Stomach smooth muscle (tissue), 2 donors: ENCODE results near the gene ABRAXAS1.
"Not testable (repeated sequence)": the region's sequence is repeated elsewhere in the genome, so short reads cannot be mapped to it uniquely, and the experiment has no call there.

Source experiments
- H3K27ac ChIP-seq: one replicate; pipeline ENCODE4 v1.7.0; 2013; ENCODE audit warnings: mild to moderate bottlenecking, low read length, inconsistent platforms
- H3K27me3 ChIP-seq, 2 donors: one replicate each; pipeline ENCODE4 v1.7.0; 2013; ENCODE audit warnings: low read length in 2 of 2; ENCODE audit not compliant: insufficient read depth in 2 of 2, control insufficient read depth in 1 of 2
- H3K36me3 ChIP-seq, 2 donors: one replicate each; pipeline ENCODE4 v1.7.0; 2013; ENCODE audit warnings: low read length in 2 of 2; ENCODE audit not compliant: control insufficient read depth in 2 of 2, insufficient read depth in 2 of 2
- H3K4me1 ChIP-seq: one replicate; pipeline ENCODE4 v1.7.0; 2013; ENCODE audit warnings: low read length; ENCODE audit not compliant: control insufficient read depth, insufficient read depth
- H3K4me3 ChIP-seq, 2 donors: one replicate each; pipeline ENCODE4 v1.7.0; 2013; ENCODE audit warnings: low read length in 2 of 2
- H3K9ac ChIP-seq, 2 donors: one replicate each; pipeline ENCODE4 v1.7.0; 2013; ENCODE audit warnings: low read length in 2 of 2, mild to moderate bottlenecking in 1 of 2
- H3K9me3 ChIP-seq, 2 donors: one replicate each; pipeline ENCODE4 v1.7.0; 2013; ENCODE audit warnings: low read length in 2 of 2; ENCODE audit not compliant: control insufficient read depth in 2 of 2
- donor health status: healthy.
- donor health status: Pancreatic carcinoma.

The ABRAXAS1 gene

DNA sequence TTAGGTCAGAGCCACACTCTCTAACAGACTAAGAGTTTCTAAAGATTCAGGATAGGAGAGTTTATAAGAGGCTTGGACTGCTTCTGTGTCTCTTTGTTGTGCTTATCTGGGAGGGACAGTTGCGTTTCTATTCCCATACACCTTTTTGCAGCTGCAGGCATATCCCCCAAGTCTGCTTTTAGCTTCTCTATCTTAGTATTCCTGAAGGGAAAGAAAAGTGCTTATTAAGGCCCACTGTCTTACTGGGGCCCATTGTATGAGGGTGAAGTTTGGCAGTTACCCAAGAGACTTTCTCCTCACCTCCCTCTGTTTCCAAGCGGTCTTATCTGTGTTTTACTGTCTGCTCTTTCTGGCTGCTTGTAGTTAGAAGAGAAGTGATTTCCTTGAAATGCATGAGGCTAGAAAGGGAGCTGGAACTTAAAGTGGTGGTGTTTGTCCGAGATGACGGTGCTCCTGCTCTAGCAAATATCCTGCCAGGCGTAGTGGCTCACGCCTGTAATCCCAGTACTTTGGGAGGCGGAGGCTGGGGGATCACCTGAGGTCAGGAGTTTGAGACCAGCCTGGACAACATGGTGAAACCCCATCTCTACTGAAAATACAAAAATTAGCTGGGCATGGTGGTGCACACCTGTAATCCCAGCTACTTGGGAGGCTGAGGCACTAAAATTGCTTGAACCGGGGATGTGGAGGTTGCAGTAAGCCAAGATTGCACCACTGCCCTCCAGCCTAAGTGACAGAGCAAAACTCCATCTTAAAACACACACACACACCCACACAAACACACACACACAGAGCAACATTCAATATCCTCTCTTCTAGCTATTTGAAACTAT, 11.4 kb upstream of the ABRAXAS1 start:
- H3K4me3 ChIP-seq, H3K36me3 ChIP-seq, H3K9me3 ChIP-seq, H3K9ac ChIP-seq, H3K4me1 ChIP-seq, H3K27me3 ChIP-seq, H3K27ac ChIP-seq: not testable (repeated sequence)

DNA sequence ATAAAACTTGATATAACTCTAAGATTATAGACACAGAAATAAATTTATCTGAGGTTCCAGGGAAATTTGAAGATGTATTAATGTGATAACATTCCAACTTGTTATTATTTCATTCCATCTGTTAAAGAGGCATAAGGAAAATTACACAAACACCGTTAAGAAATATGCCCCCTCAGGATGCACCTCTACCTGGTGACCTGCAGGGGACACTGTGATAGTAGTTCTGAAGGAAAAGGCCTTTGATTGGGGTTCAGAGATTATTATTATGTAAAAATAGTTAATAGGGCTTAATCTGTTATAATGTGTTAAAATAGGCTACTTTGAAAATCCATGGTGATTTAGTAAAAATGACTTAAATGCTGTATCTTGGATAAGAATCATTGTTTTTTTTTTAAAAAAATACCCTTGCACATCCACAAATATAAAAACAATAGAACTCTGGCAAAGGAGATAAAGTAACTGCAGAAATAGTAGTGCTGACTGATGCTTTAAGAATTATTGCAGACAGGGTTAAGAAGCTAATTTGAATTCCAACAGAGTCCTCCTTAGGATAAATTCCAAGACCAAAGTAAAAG, 6.1 kb upstream of the ABRAXAS1 start:
- H3K27ac ChIP-seq: no peak overlapping the region
- H3K9ac ChIP-seq: no peak overlapping the region
- H3K27me3 ChIP-seq: no peaks in the 10 kb centered on the region
- H3K4me1 ChIP-seq: no peaks in the 10 kb centered on the region
- no peak overlapping the region for H3K4me3 ChIP-seq
- no peaks in the 10 kb centered on the region for H3K36me3 ChIP-seq
- H3K9me3 ChIP-seq: no peaks in the 10 kb centered on the region

DNA sequence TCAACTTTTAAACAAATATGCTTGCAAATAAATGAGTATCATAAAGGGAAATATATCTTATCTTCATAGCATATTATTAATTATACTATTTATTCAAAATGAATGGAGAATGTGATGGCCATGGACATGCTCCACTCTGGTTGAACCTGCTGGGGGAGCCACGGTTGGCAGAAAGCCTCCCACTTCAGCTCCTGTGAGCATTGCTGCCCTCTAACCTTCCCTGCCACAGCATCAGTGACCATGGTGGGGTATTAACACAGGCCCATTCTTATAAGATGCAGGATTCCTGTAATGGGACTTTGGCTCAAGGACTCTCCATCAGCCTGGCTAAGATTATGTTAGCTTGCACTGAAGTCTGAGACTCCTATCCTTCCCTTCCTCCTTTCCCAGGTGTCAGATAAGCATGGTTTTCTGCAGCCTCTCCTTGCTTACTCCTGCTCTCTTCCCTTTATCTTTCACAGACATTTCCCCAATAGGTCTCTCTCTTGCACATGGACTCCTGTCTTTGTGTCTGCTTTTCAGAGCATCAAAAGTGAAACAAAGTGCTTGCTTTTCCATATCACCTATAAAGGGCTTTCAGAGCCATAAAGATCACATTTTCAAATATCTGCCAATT, 4.9 kb upstream of the ABRAXAS1 start:
- peaks cover 6% of the 10 kb centered on the region for H3K4me1 ChIP-seq
- no peaks in the 10 kb centered on the region for H3K36me3 ChIP-seq
- H3K27ac ChIP-seq: no peak overlapping the region
- no peak overlapping the region for H3K4me3 ChIP-seq
- no peak overlapping the region for H3K9ac ChIP-seq
- no peaks in the 10 kb centered on the region for H3K27me3 ChIP-seq
- H3K9me3 ChIP-seq: no peaks in the 10 kb centered on the region

DNA sequence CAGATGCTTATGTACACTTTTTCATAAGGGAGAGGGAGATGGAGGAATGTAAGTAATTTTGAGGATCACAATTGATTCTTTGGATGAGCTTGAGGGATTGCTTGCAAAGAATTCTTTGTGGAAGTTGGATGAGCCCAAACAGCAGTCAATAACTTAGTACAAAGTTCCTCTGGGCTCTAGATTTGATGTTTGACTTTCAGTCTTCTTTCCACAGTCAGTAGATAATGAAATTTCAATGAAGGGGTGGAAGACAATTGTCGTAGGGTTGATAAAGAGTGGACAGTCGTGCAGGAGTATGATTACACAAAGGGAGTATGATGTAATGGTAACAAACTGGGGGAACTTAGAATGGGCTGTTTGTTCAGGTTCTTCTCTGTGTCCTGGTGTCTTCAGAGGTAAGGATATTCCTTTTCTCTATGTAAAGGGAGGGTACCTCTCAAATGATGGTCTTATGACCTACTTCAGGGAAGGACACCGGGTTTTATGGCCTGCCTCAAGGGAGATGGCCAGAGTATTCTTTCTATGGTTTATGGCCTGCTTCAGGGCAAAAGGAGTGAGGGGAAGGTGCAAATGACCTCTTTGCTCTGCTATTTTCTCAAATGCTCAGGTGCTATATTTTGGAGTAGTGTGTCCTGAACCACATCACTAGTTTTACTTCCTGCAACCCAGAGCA, 1.7 kb upstream of the ABRAXAS1 start:
- Histone ChIP-seq H3K27ac (no peak overlapping the region), H3K9me3 (no peaks in the 10 kb centered on the region), H3K27me3 (no peaks in the 10 kb centered on the region), H3K9ac (no peak overlapping the region), H3K36me3 (no peaks in the 10 kb centered on the region), H3K4me1 (peaks cover 6% of the 10 kb centered on the region), H3K4me3 (no peak overlapping the region)

DNA sequence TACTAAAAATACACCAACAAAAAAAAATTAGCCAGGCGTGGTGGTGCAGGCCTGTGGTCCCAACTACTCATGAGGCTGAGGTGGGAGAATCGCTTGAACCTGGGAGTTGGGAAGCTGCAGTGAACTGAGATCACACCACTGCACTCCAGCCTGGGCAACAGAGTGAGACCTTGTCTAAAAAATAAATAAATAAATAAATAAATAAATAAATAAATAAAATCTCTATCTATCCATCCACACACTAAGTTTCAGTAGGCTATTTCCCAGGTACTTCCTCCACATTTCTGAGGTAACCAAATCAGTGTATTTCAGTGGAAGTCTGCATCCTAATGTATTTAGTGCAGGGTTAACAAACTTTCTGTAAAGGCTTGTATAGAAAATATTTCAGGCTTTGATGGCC, 10.9 kb downstream of the ABRAXAS1 start:
- Histone ChIP-seq H3K9ac (no peak overlapping the region), H3K36me3 (peaks cover 5 to 13% of the 10 kb centered on the region in 2 donors), H3K27me3 (no peaks in the 10 kb centered on the region), H3K4me1 (no peaks in the 10 kb centered on the region), H3K27ac (no peak overlapping the region), H3K4me3 (no peak overlapping the region), H3K9me3 (no peaks in the 10 kb centered on the region)

DNA sequence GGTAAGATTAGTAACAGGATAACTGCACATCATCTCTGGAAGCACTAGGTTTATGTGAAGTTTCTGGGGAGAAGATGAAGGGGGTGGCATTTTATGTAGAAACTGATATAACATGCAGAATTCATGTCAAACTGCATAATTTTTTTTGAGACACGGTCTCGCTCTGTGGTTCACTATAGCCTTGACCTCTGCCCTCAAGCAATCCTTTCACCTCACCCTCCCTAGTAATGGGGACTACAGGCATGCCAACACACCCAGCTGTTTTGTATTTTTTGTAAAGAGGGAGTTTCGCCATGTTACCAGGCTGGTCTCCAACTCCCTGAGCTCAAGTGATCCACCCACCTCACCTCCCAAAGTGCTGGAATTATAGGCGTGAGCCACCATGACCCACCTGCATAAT, 11.5 kb downstream of the ABRAXAS1 start:
- Histone ChIP-seq H3K9ac (no peak overlapping the region), H3K9me3 (no peaks in the 10 kb centered on the region), H3K4me3 (no peak overlapping the region), H3K27ac (no peak overlapping the region), H3K27me3 (no peaks in the 10 kb centered on the region), H3K36me3 (peaks cover 10 to 13% of the 10 kb centered on the region in 2 donors), H3K4me1 (no peaks in the 10 kb centered on the region)

DNA sequence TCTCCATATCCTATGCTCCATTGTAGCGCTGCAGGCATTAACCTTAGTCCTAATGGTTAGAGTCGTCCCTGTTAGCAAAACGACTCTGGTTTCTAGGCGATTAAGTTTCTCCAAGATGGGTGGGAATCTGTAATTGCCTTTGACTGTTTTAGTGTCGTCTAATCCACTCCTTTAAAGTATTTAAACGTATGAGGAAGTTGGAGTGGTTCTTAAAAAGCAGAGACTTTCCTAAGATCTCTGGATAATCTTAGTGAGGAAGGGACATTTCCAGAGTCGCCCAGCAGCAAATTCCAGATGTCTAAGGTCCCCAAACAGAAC, 28.8 kb downstream of the ABRAXAS1 start:
- Histone ChIP-seq H3K27ac (peak overlapping the region; percentile 98), H3K9me3 (no peaks in the 10 kb centered on the region), H3K27me3 (no peaks in the 10 kb centered on the region), H3K36me3 (peaks cover 5 to 7% of the 10 kb centered on the region in 2 donors), H3K4me1 (peaks cover 6% of the 10 kb centered on the region), H3K9ac (peak overlapping the region; percentile 95 to 99), H3K4me3 (peak overlapping the region; percentile 92 to 99)

DNA sequence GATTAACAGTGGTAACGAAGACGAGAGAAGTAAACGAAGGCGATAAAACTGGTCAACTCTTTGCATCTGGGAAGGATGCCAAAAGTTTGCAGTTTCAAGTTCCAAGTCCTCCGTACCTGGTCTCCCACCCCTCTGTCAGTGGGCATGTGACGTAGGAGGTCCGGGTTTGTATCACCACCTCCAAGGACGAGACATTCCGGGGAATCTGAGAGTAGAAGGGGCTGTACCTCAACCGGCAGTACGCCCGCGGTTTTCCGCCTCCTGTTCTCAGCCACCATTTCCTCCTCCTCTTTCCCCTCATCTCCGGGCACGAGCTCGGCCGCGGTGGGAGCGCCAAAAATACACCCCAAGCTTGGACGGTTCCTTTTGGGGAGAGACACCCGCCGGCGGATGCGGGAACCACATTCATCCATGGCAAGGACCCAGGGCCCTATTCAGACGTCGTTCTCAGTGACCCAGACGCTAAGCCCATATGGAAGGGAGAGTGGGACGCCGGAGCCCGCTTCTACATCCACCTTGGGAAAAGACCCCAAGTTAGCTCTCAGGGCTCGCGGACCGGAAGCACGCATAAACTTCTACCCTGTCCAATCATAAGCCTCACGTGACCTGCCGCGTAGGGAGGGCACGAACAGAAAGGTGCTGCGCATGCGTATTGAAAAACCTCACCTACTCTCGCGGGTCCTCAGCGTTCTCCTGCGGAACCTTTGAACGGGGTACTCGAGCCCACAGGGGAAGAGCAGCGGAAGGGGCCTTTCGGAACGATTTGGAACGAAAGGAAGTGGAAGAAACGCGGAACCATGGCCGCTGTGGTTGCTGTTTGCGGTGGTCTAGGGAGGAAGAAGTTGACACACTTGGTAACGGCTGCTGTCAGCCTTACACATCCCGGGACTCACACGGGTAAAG, 29.4 kb downstream of the ABRAXAS1 start, which contains the start of the genes HELQ and MRPS18C:
Gene HELQ, minus strand, starts transcription at position 543 of the 903 bp plus-strand sequence. Its CDS starts 130 bp downstream, at position 413.
Gene MRPS18C, plus strand, starts transcription at position 778 of the 903 bp plus-strand sequence. Its CDS starts 20 bp downstream, at position 798.
- Histone ChIP-seq H3K36me3 (peaks cover 5 to 7% of the 10 kb centered on the region in 2 donors), H3K27me3 (no peaks in the 10 kb centered on the region), H3K9me3 (no peaks in the 10 kb centered on the region)

DNA sequence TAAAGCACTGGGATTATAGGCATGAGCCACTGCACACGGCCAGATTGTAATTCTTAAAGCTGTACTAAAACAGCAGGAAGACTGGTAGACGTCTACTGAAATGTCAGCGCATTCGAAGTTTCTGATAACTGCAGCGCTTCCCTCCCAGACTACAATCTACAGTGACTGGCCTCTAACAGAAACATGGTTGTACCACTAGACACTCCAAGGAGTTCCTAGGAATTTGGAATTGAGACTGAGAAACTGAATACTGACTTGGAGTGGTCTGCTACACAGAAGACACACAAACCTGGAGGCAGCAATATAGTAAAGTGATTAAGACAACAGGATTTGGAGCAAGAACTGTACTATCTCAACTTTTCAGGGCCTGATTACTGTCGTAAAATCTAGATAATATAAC, 30.2 kb downstream of the ABRAXAS1 start:
- Histone ChIP-seq H3K27ac (peak overlapping the region; percentile 98), H3K9me3 (no peaks in the 10 kb centered on the region), H3K4me3 (peak overlapping the region; percentile 92 to 99), H3K36me3 (peaks cover 3 to 7% of the 10 kb centered on the region in 2 donors), H3K9ac (peak overlapping the region; percentile 95 to 99), H3K4me1 (peaks cover 6% of the 10 kb centered on the region), H3K27me3 (no peaks in the 10 kb centered on the region)

More for the DNA sequence above, 29.4 kb downstream of the ABRAXAS1 start, which contains the start of the genes HELQ and MRPS18C:
- H3K9ac ChIP-seq: peak within 1 kb of the TSS; percentile 95 to 99
- peaks cover 6% of the 10 kb centered on the region for H3K4me1 ChIP-seq
- peak within 1 kb of the TSS; percentile 92 to 99 for H3K4me3 ChIP-seq
- H3K27ac ChIP-seq: peak within 1 kb of the TSS; percentile 98

DNA sequence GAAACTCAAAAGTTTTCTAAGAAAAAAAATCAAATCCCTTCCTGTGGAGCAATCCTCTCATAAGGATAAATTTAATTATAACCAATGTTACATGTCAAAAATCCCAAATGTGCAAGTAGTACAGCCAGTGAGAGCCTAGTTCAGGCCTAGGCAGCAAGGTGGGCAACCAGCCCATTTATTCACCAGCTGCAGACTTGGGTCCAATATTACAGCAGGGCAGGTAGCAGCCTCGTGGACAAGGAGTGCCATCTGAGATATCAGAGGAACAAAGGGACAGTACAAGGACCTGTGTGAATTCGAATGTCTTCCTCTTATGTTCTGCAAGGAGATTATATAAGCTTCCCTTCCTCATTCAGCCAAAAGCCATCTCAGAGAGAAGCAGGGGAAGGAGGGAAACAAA, 35.9 kb downstream of the ABRAXAS1 start:
- Histone ChIP-seq H3K27me3 (no peaks in the 10 kb centered on the region), H3K36me3 (peaks cover 11 to 12% of the 10 kb centered on the region in 2 donors), H3K4me3 (no peak overlapping the region), H3K9me3 (no peaks in the 10 kb centered on the region), H3K27ac (no peak overlapping the region), H3K4me1 (no peaks in the 10 kb centered on the region), H3K9ac (no peak overlapping the region)
